ENCODE results near the gene PTPRD. TPM values are rescaled to one million over a fixed set of nuclear protein-coding genes. Genes with fewer than 3 reads are reported as not detected.
"Not testable (repeated sequence)": the region's sequence is repeated elsewhere in the genome, so short reads cannot be mapped to it uniquely, and the experiment has no call there.

The PTPRD gene
- total RNA-seq, 4 donors from 2014 or later, result 0.72 to 8.0 (median 3.0) TPM

DNA sequence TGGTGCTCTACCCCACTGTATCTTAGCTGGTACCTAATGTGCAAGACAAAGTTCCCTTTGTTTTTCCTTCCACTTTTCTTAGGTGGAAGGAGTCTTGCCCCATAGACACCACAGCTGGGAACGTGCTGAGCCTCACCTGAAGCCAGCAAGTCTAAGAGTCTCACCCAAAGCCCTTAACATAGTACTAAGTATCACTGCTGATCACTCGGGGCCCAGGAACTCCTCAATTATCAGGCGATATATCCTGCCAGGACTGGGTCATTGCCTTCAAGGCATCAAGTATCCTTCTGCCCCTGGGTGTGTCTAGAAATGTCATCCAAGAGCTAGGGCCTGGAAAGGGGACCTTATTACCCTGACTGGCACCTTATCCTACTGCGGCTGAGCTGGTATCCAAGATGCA, 123.9 kb downstream of the PTPRD start:
- DNase-seq (ENCODE audit: low spot score in 2 of 2), result no peak
- no peak for TF ChIP-seq POLR2A (IDR thresholded peaks at IDR 0.05)
- TF ChIP-seq, protein P1, sequence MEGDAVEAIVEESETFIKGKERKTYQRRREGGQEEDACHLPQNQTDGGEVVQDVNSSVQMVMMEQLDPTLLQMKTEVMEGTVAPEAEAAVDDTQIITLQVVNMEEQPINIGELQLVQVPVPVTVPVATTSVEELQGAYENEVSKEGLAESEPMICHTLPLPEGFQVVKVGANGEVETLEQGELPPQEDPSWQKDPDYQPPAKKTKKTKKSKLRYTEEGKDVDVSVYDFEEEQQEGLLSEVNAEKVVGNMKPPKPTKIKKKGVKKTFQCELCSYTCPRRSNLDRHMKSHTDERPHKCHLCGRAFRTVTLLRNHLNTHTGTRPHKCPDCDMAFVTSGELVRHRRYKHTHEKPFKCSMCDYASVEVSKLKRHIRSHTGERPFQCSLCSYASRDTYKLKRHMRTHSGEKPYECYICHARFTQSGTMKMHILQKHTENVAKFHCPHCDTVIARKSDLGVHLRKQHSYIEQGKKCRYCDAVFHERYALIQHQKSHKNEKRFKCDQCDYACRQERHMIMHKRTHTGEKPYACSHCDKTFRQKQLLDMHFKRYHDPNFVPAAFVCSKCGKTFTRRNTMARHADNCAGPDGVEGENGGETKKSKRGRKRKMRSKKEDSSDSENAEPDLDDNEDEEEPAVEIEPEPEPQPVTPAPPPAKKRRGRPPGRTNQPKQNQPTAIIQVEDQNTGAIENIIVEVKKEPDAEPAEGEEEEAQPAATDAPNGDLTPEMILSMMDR (IDR thresholded peaks at IDR 0.05), result no peak
- 83 to 84% methylated on average over 4 of the region's 4 CpGs for WGBS, 2 donors
- intact Hi-C loops (cut with DNase I; ENCODE audit: low total_unique reads), result no loop called here
- H3K4me3 ChIP-seq (ENCODE audit: low read depth, poor library complexity, severe bottlenecking), result no peak overlapping the region

GRCh38 chr9:10479172-10479571, 133.6 kb downstream of the PTPRD start:
- no peak overlapping the region for H3K4me3 ChIP-seq (ENCODE audit: low read depth, poor library complexity, severe bottlenecking)
- intact Hi-C loops (cut with DNase I; ENCODE audit: low total_unique reads), result no loop called here
- no peak for TF ChIP-seq POLR2A (IDR thresholded peaks at IDR 0.05)
- TF ChIP-seq, protein P1 (IDR thresholded peaks at IDR 0.05), result no peak
- WGBS, 2 donors, result 47 to 48% methylated on average over 3 of the region's 3 CpGs
- no peak for DNase-seq (ENCODE audit: low spot score in 2 of 2)

- 97 to 98% methylated on average over 26 to 28 of the region's 28 CpGs for WGBS, 2 donors
These were observed 163.6 kb downstream of the PTPRD start for GRCh38 chr9:10449201-10449617.

GRCh38 chr9:10447036-10447435, 165.8 kb downstream of the PTPRD start:
- no peak for TF ChIP-seq POLR2A (IDR thresholded peaks at IDR 0.05)
- TF ChIP-seq, protein P1 (IDR thresholded peaks at IDR 0.05), result no peak
- 67 to 68% methylated on average over 3 of the region's 3 CpGs for WGBS, 2 donors
- no peak overlapping the region for H3K4me3 ChIP-seq (ENCODE audit: low read depth, poor library complexity, severe bottlenecking)
- intact Hi-C loops (cut with DNase I; ENCODE audit: low total_unique reads), result no loop called here
- DNase-seq (ENCODE audit: low spot score in 2 of 2), result no peak

More at GRCh38 chr9:10449201-10449617, 163.6 kb downstream of the PTPRD start:
- DNase-seq (ENCODE audit: low spot score in 2 of 2); intact Hi-C loops (cut with DNase I; ENCODE audit: low total_unique reads); H3K4me3 ChIP-seq (ENCODE audit: low read depth, poor library complexity, severe bottlenecking): not testable (repeated sequence)

DNA sequence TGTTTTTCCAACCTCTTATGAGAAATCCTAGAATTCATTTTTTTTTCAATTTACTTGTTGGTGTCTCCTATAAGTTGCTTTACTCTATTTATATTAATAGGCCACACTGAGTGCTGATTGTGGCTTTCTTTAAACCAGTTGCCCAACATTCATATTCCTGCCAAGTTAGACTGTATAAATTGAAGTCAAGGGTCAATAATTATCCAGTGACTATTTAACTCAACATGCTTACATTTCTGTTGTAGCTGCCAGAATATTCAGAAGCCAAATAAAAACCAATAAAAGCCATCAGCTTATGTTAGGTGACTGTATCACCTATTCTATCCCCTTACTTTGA, 169.0 kb downstream of the PTPRD start:
- DNase-seq (ENCODE audit: low spot score in 2 of 2), result no peak
- intact Hi-C loops (cut with DNase I; ENCODE audit: low total_unique reads), result no loop called here
- H3K4me3 ChIP-seq (ENCODE audit: low read depth, poor library complexity, severe bottlenecking), result no peak overlapping the region
- TF ChIP-seq, protein P1 (IDR thresholded peaks at IDR 0.05), result no peak
- no peak for TF ChIP-seq POLR2A (IDR thresholded peaks at IDR 0.05)

- 67 to 70% methylated on average over 4 of the region's 4 CpGs for WGBS, 2 donors
- H3K4me3 ChIP-seq (ENCODE audit: low read depth, poor library complexity, severe bottlenecking), result no peak overlapping the region
- no peak for DNase-seq (ENCODE audit: low spot score in 2 of 2)
- TF ChIP-seq, protein P1 (IDR thresholded peaks at IDR 0.05), result no peak
- TF ChIP-seq POLR2A (IDR thresholded peaks at IDR 0.05), result no peak
- intact Hi-C loops (cut with DNase I; ENCODE audit: low total_unique reads), result no loop called here
These were observed 169.5 kb downstream of the PTPRD start for GRCh38 chr9:10443181-10443867.
